ENCODE data around the gene PCNX3.

The PCNX3 gene

DNA sequence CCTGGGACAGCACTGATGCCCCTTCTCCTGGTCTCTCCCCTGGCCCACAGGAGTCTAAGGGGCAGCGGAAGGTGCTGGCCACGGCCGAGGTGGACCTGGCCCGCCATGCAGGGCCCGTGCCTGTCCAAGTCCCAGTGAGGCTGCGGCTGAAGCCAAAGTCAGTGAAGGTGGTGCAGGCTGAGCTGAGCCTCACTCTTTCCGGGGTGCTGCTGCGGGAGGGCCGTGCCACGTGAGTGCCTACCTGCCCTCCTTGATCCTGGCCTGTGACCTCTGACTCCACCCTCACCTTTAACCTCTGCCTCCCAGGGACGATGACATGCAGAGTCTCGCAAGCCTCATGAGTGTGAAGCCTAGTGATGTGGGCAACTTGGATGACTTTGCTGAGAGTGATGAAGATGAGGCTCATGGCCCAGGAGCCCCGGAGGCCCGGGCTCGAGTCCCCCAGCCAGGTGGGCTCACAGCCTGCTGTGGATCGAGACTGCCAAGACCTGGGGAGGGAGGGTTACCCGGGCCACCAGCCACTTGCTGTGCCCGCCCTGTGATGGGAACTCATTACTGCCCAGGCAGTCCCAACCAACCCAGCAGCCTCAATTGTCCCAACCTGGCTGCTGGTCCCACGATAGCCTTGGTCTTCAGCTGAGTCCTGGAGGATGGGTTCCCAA lies 35.4 kb upstream of the PCNX3 start:
- TF ChIP-seq, protein P1, sequence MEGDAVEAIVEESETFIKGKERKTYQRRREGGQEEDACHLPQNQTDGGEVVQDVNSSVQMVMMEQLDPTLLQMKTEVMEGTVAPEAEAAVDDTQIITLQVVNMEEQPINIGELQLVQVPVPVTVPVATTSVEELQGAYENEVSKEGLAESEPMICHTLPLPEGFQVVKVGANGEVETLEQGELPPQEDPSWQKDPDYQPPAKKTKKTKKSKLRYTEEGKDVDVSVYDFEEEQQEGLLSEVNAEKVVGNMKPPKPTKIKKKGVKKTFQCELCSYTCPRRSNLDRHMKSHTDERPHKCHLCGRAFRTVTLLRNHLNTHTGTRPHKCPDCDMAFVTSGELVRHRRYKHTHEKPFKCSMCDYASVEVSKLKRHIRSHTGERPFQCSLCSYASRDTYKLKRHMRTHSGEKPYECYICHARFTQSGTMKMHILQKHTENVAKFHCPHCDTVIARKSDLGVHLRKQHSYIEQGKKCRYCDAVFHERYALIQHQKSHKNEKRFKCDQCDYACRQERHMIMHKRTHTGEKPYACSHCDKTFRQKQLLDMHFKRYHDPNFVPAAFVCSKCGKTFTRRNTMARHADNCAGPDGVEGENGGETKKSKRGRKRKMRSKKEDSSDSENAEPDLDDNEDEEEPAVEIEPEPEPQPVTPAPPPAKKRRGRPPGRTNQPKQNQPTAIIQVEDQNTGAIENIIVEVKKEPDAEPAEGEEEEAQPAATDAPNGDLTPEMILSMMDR (IDR thresholded peaks at IDR 0.05; ENCODE audit: extremely low read depth, insufficient read depth, missing control alignments) = no peak
- no peak for DNase-seq (ENCODE audit: low spot score)
- in situ Hi-C loops (cut with MboI; ENCODE audit: low pct_unique_long_range_greater_than_20kb, low sequenced_read_pairs, unreplicated experiment) = no loop called here

DNA sequence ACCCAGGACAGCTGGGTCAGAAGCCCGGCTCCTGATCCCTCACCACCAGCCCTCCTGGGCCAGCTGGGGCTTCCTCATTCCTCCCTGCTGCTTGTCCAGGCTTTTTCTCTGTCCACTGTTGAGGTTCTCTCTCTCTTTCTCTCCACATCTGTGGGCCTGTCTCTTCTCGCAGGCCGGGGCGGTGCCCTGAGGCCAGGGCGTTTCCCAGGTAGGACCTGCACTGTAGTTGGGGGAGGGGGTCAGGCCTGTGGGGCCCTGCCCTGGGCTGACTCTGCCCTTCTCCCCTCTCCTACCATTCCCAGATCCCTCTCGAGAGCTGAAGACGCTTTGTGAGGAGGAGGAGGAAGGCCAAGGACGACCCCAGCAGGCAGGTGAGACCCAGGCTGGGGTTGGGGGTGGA lies 34.8 kb upstream of the PCNX3 start:
- no peak for DNase-seq (ENCODE audit: low spot score)
- in situ Hi-C loops (cut with MboI; ENCODE audit: low pct_unique_long_range_greater_than_20kb, low sequenced_read_pairs, unreplicated experiment) = no loop called here
- TF ChIP-seq, protein P1 (IDR thresholded peaks at IDR 0.05; ENCODE audit: extremely low read depth, insufficient read depth, missing control alignments) = no peak

DNA sequence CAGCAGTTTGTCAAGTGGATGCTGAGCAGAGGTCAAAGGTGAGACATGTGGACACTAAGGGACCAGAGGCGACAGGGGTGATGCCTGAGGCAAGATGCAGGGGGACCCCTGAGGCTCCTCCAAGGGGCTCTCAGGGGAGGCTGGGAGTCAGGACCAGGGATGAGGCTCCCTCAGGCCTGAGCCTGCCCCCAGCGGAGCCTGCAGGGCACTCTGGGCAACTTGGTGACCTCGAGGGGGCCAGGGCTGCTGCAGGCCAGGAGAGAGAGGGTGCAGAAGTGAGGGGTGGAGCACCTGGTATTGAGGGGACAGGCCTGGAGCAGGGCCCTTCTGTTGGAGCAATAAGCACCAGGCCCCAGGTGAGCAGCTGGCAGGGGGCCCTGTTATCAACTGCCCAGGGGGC lies 33.6 kb upstream of the PCNX3 start:
- TF ChIP-seq, protein P1 (IDR thresholded peaks at IDR 0.05; ENCODE audit: extremely low read depth, insufficient read depth, missing control alignments) = no peak
- DNase-seq (ENCODE audit: low spot score) = no peak
- in situ Hi-C loops (cut with MboI; ENCODE audit: low pct_unique_long_range_greater_than_20kb, low sequenced_read_pairs, unreplicated experiment) = no loop called here

DNA sequence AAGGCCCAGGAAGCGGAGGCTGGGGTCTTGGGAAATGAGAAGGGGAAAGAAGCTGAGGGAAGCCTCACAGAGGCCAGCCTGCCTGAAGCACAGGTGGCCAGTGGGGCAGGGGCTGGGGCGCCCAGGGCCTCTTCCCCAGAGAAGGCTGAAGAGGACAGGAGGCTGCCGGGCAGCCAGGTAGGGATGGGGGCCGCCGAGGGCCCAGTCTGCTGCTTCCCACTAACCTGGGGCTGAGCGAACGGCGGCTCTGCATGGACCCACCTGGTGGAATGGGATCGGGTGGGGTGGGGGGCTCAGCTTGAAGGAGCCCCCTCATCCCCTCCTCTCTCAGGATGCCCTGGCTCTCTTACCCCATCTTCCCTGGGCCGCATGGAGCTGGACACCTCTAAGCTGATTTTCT lies 32.0 kb upstream of the PCNX3 start:
- no peak for DNase-seq (ENCODE audit: low spot score)
- TF ChIP-seq, protein P1 (IDR thresholded peaks at IDR 0.05; ENCODE audit: extremely low read depth, insufficient read depth, missing control alignments) = no peak
- in situ Hi-C loops (cut with MboI; ENCODE audit: low pct_unique_long_range_greater_than_20kb, low sequenced_read_pairs, unreplicated experiment) = no loop called here

DNA sequence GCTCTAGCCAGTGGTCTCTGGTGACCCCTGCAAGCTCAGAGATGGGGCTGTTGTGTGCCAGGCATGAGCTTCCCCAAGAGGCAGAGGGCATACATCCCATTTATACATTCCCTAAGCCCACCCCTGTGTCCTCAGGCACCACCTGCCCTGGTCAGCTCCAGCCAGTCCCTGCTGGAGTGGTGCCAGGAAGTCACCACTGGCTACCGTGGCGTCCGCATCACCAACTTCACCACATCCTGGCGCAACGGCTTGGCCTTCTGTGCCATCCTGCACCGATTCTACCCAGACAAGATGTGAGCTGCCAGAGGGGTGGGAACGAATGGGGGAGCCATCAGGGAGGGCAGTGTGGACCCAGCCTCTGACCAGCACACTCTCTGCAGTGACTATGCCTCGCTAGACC lies 31.5 kb upstream of the PCNX3 start:
- TF ChIP-seq, protein P1 (IDR thresholded peaks at IDR 0.05; ENCODE audit: extremely low read depth, insufficient read depth, missing control alignments) = no peak

DNA sequence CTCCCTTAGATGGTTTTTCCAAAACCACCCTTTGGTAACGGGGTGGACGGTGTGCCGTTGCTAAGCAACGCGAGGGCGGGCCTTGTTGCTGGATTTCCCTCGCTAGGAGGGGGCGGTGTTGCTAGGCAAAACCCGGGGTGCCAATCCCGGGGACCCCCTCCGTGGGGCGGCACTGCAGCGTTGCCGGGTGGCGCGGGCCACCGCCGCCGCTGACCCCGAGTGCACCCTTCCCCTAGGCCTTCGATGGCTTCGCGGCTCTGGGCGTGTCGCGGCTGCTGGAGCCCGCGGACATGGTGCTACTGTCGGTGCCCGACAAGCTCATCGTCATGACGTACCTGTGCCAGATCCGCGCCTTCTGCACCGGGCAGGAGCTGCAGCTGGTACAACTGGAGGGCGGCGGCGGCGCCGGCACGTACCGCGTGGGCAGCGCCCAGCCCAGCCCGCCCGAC lies 30.8 kb upstream of the PCNX3 start:
- TF ChIP-seq, protein P1 (IDR thresholded peaks at IDR 0.05; ENCODE audit: extremely low read depth, insufficient read depth, missing control alignments) = no peak
- DNase-seq (ENCODE audit: low spot score) = no peak
- in situ Hi-C loops (cut with MboI; ENCODE audit: low pct_unique_long_range_greater_than_20kb, low sequenced_read_pairs, unreplicated experiment) = no loop called here

More for the DNA sequence above, 31.5 kb upstream of the PCNX3 start:
- in situ Hi-C loops (cut with MboI; ENCODE audit: low pct_unique_long_range_greater_than_20kb, low sequenced_read_pairs, unreplicated experiment) = no loop called here
- no peak for DNase-seq (ENCODE audit: low spot score)
